Smooth muscle cell (in vitro differentiated cells): ENCODE measurements around the gene TBX6. TPM values are rescaled to one million over a fixed set of nuclear protein-coding genes. Genes with fewer than 3 reads are reported as not detected.
A peak's percentile ranks its signal among the peaks of the same experiment; 100 is the strongest.

ENCODE experiments used
- DNase-seq: peaks from one replicate; lab custom pipeline; 2025; ENCODE audit not compliant: unreplicated experiment; lab: John Stamatoyannopoulos, UW
- H2AFZ ChIP-seq: fragments of 200-600 bp; sonication (generic); 2 replicates; pipeline ENCODE4 v1.6.0; 2016; ENCODE audit warnings: antibody characterized with exemption, low read depth, mild to moderate bottlenecking
- H3F3A ChIP-seq: fragments of 200-600 bp; sonication (generic); 2 replicates; pipeline ENCODE4 v1.6.0; 2017; ENCODE audit warnings: antibody characterized with exemption, low read depth
- H3K27ac ChIP-seq: fragments of 200-600 bp; sonication (generic); 2 replicates; pipeline ENCODE4 v1.5.1; 2016; ENCODE audit warnings: low read depth, mild to moderate bottlenecking
- H3K27me3 ChIP-seq: fragments of 200-600 bp; sonication (generic); 2 replicates; pipeline ENCODE4 v1.6.1; 2016; ENCODE audit warnings: low read depth, mild to moderate bottlenecking
- H3K36me3 ChIP-seq: fragments of 200-600 bp; sonication (generic); 2 replicates; pipeline ENCODE4 v1.5.1; 2016; ENCODE audit warnings: low read depth
- H3K4me1 ChIP-seq: fragments of 200-600 bp; sonication (generic); 2 replicates; pipeline ENCODE4 v1.5.1; 2016; ENCODE audit warnings: low read depth
- H3K4me2 ChIP-seq: fragments of 200-600 bp; sonication (generic); 2 replicates; pipeline ENCODE4 v1.6.0; 2016; ENCODE audit warnings: mild to moderate bottlenecking
- H3K4me3 ChIP-seq: fragments of 200-600 bp; sonication (generic); 2 replicates; pipeline ENCODE4 v1.5.1; 2016; ENCODE audit warnings: mild to moderate bottlenecking
- H3K79me2 ChIP-seq: fragments of 200-600 bp; sonication (generic); 2 replicates; pipeline ENCODE4 v1.6.0; 2016; ENCODE audit warnings: low read depth, mild to moderate bottlenecking
- H3K9ac ChIP-seq: fragments of 200-600 bp; sonication (generic); 2 replicates; pipeline ENCODE4 v1.6.0; 2016; ENCODE audit warnings: low read depth
- H3K9me3 ChIP-seq: fragments of 200-600 bp; sonication (generic); replicated peaks from 2 replicates; pipeline ENCODE4 v1.5.1; 2016; ENCODE audit warnings: low read depth
- H4K20me1 ChIP-seq: fragments of 200-600 bp; sonication (generic); 2 replicates; pipeline ENCODE4 v1.6.0; 2016; ENCODE audit warnings: low read depth
- CTCF ChIP-seq: fragments of 200-600 bp; sonication (generic); IDR thresholded peaks from 2 replicates; pipeline ENCODE4 v1.5.1; 2017; ENCODE audit warnings: borderline replicate concordance, mild to moderate bottlenecking, antibody characterized with exemption; ENCODE audit not compliant: insufficient read depth, poor library complexity, severe bottlenecking
- WGBS: methylation state at CpG from one replicate; pipeline ENCODE4 v1.1.7; 2016; ENCODE audit warnings: low lambda C conversion rate; 5-methylcytosine and 5-hydroxymethylcytosine counted together
- polyA plus RNA-seq: library from polyadenylated mRNA; unstranded; fragments of >200 nt; fragmentation: Nextera tagmentation; extraction: Ambion mirVana; gene quantifications from 2 replicates; pipeline ENCODE4 v1.2.1, GENCODE V29; 2016
- total RNA-seq: library from RNA; depleted of rRNA; stranded (reverse); fragments of >200 nt; gene quantifications from 2 replicates; pipeline ENCODE4 v1.2.3, GENCODE V29; 2014

The TBX6 gene
- total and polyA plus RNA-seq, 2 experiments from 2014 or later = 0.13 to 1.6 TPM

- TF ChIP-seq CTCF = no peak
- no peaks in the 10 kb centered on the region for H3K27me3 ChIP-seq
- H3K36me3 ChIP-seq = no peaks in the 10 kb centered on the region
- peak overlapping the region; percentile 53 for H2AFZ ChIP-seq
- peaks cover 39% of the 10 kb centered on the region for H3K4me1 ChIP-seq
- no peak for DNase-seq
- H3F3A ChIP-seq = peaks cover 36% of the 10 kb centered on the region
- H3K79me2 ChIP-seq = peaks cover 43% of the 10 kb centered on the region
- peak overlapping the region; percentile 98 for H3K4me2 ChIP-seq
- H3K9me3 ChIP-seq = no peaks in the 10 kb centered on the region
- H3K9ac ChIP-seq = peak overlapping the region; percentile 78
- H3K27ac ChIP-seq = peak overlapping the region; percentile 98
- H3K4me3 ChIP-seq = peak overlapping the region; percentile 92
- 3% methylated on average over 25 of the region's 25 CpGs for WGBS
- H4K20me1 ChIP-seq = peaks cover 41% of the 10 kb centered on the region
Measured at GRCh38 chr16:30064729-30065101, 27.0 kb downstream of the TBX6 start.

GRCh38 chr16:30063893-30064728 is 27.6 kb downstream of the TBX6 start:
- no peaks in the 10 kb centered on the region for H3K9me3 ChIP-seq
- H2AFZ ChIP-seq = peak overlapping the region; percentile 32
- H3K4me1 ChIP-seq = peaks cover 39% of the 10 kb centered on the region
- H3K36me3 ChIP-seq = no peaks in the 10 kb centered on the region
- peak overlapping the region; percentile 92 for H3K4me3 ChIP-seq
- peak overlapping the region; percentile 98 for H3K4me2 ChIP-seq
- no peak for TF ChIP-seq CTCF
- peak overlapping the region; percentile 78 for H3K9ac ChIP-seq
- peaks cover 37% of the 10 kb centered on the region for H3K79me2 ChIP-seq
- 6% methylated on average over 27 of the region's 27 CpGs for WGBS
- H3F3A ChIP-seq = peaks cover 32% of the 10 kb centered on the region
- H3K27ac ChIP-seq = peak overlapping the region; percentile 98
- peaks cover 35% of the 10 kb centered on the region for H4K20me1 ChIP-seq
- no peak for DNase-seq
- H3K27me3 ChIP-seq = no peaks in the 10 kb centered on the region

GRCh38 chr16:30063278-30063892 is 28.3 kb downstream of the TBX6 start:
- no peak for DNase-seq

More at GRCh38 chr16:30063278-30063892, 28.3 kb downstream of the TBX6 start:
- Histone ChIP-seq H3K9ac (no peak overlapping the region), H3F3A (peaks cover 28% of the 10 kb centered on the region), H3K4me1 (peaks cover 39% of the 10 kb centered on the region), H3K9me3 (no peaks in the 10 kb centered on the region), H3K79me2 (peaks cover 30% of the 10 kb centered on the region), H2AFZ (no peak overlapping the region), H3K4me3 (peak overlapping the region; percentile 92), H3K27ac (peak overlapping the region; percentile 98), H3K4me2 (peak overlapping the region; percentile 98), H4K20me1 (peaks cover 27% of the 10 kb centered on the region), H3K27me3 (no peaks in the 10 kb centered on the region), H3K36me3 (no peaks in the 10 kb centered on the region)
- 71% methylated on average over 12 of the region's 12 CpGs for WGBS
- no peak for TF ChIP-seq CTCF
